HepG2 (cell line): ENCODE measurements around the gene SLC13A3. TPM values are rescaled to one million over a fixed set of nuclear protein-coding genes. Genes with fewer than 3 reads are reported as not detected.
A peak's percentile ranks its signal among the peaks of the same experiment; 100 is the strongest.

Source experiments
- AKAP8 ChIP-seq: sonication (generic); formaldehyde crosslinking; IDR thresholded peaks from 2 replicates; pipeline ENCODE4 v1.5.1; 2020; ENCODE audit warnings: mild to moderate bottlenecking, missing genetic modification reagents
- ARNT2 ChIP-seq: sonication (generic); formaldehyde crosslinking; IDR thresholded peaks from 2 replicates; pipeline ENCODE4 v1.8.0; 2022; ENCODE audit warnings: mild to moderate bottlenecking, low read depth, missing genetic modification reagents, moderate library complexity
- E2F2 ChIP-seq: sonication (generic); formaldehyde crosslinking; IDR thresholded peaks from 2 replicates; pipeline ENCODE4 v1.4.0; 2020; ENCODE audit warnings: missing genetic modification reagents, borderline replicate concordance
- KLF12 ChIP-seq: sonication (generic); formaldehyde crosslinking; IDR thresholded peaks from 2 replicates; pipeline ENCODE4 v1.4.0; 2020; ENCODE audit warnings: missing genetic modification reagents, borderline replicate concordance
- NFAT5 ChIP-seq: sonication (generic); formaldehyde crosslinking; IDR thresholded peaks from 2 replicates; pipeline ENCODE4 v1.4.0; 2020; ENCODE audit warnings: missing genetic modification reagents
- NFIB ChIP-seq: sonication (generic); formaldehyde crosslinking; IDR thresholded peaks from 2 replicates; pipeline ENCODE4 v1.9.0; 2021; ENCODE audit warnings: missing genetic modification reagents, mild to moderate bottlenecking, borderline replicate concordance
- REPIN1 ChIP-seq: sonication (generic); formaldehyde crosslinking; IDR thresholded peaks from 2 replicates; pipeline ENCODE4 v1.8.0; 2022; ENCODE audit warnings: missing genetic modification reagents, low read depth, mild to moderate bottlenecking, borderline replicate concordance
- SIX1 ChIP-seq: sonication (generic); formaldehyde crosslinking; IDR thresholded peaks from 2 replicates; pipeline ENCODE4 v1.4.0; 2020; ENCODE audit warnings: missing genetic modification reagents, borderline replicate concordance
- SMARCE1 ChIP-seq: fragments of 450-650 bp; IDR thresholded peaks from 2 replicates; pipeline ENCODE4 v1.6.1; 2017; ENCODE audit warnings: borderline replicate concordance
- SP4 ChIP-seq: sonication (generic); formaldehyde crosslinking; IDR thresholded peaks from 2 replicates; pipeline ENCODE4 v1.8.1; 2023; ENCODE audit warnings: mild to moderate bottlenecking, missing genetic modification reagents
- ZFP90 ChIP-seq: sonication (generic); formaldehyde crosslinking; IDR thresholded peaks from 2 replicates; pipeline ENCODE4 v1.8.0; 2022; ENCODE audit warnings: missing genetic modification reagents, mild to moderate bottlenecking, inconsistent platforms, borderline replicate concordance
- ZNF234 ChIP-seq: sonication (generic); formaldehyde crosslinking; conservative IDR thresholded peaks from 2 replicates; pipeline ENCODE4 v1.5.1; 2020; ENCODE audit warnings: mild to moderate bottlenecking, missing genetic modification reagents
- ZNF274 ChIP-seq: sonication (generic); formaldehyde crosslinking; IDR thresholded peaks from 2 replicates; pipeline ENCODE4 v1.5.1; 2020; ENCODE audit warnings: mild to moderate bottlenecking, missing genetic modification reagents
- ZNF331 ChIP-seq: sonication (generic); formaldehyde crosslinking; IDR thresholded peaks from 2 replicates; pipeline ENCODE4 v1.4.0; 2020; ENCODE audit warnings: missing genetic modification reagents
- ZNF383 ChIP-seq: sonication (generic); formaldehyde crosslinking; IDR thresholded peaks from 2 replicates; pipeline ENCODE4 v1.4.0; 2020; ENCODE audit warnings: missing genetic modification reagents, mild to moderate bottlenecking, borderline replicate concordance
- ZNF576 ChIP-seq: sonication (generic); formaldehyde crosslinking; IDR thresholded peaks from 2 replicates; pipeline ENCODE4 v1.4.0; 2020; ENCODE audit warnings: mild to moderate bottlenecking, missing genetic modification reagents
- ZNF577 ChIP-seq: sonication (generic); formaldehyde crosslinking; IDR thresholded peaks from 2 replicates; pipeline ENCODE4 v1.4.0; 2020; ENCODE audit warnings: mild to moderate bottlenecking, low read depth, missing genetic modification reagents, borderline replicate concordance
- ZNF766 ChIP-seq: sonication (generic); formaldehyde crosslinking; IDR thresholded peaks from 2 replicates; pipeline ENCODE4 v1.5.0; 2020; ENCODE audit warnings: missing genetic modification reagents, borderline replicate concordance
- ZNF768 ChIP-seq: sonication (generic); formaldehyde crosslinking; IDR thresholded peaks from 2 replicates; pipeline ENCODE4 v1.4.0; 2020; ENCODE audit warnings: missing genetic modification reagents
- ZNF773 ChIP-seq: sonication (generic); formaldehyde crosslinking; IDR thresholded peaks from 2 replicates; pipeline ENCODE4 v1.4.0; 2020; ENCODE audit warnings: missing genetic modification reagents, borderline replicate concordance
- ZNF784 ChIP-seq: sonication (generic); formaldehyde crosslinking; IDR thresholded peaks from 2 replicates; pipeline ENCODE4 v1.5.1; 2020; ENCODE audit warnings: missing genetic modification reagents, mild to moderate bottlenecking, borderline replicate concordance
- ZNF790 ChIP-seq: sonication (generic); formaldehyde crosslinking; IDR thresholded peaks from 2 replicates; pipeline ENCODE4 v1.8.0; 2022; ENCODE audit warnings: missing genetic modification reagents, mild to moderate bottlenecking, borderline replicate concordance
- polyA plus RNA-seq, 8 experiments: library from polyadenylated mRNA; depleted of rRNA in 3 of 8; stranded (reverse) in 7 of 8; unstranded in 1 of 8; fragments of >200 nt; fragmentation: Illumina TruSeq in 4 of 8; extraction: Trizol in 4 of 8; gene quantifications; 2 replicates each; pipeline versions ENCODE4 v1.2.1 to v1.2.3, GENCODE V29; 2011 to 2016; ENCODE audit warnings: low read depth in 4 of 8, missing spikeins in 1 of 8, mixed read lengths in 1 of 8; ENCODE audit not compliant: insufficient read depth in 1 of 8
- total RNA-seq, 5 experiments: library from RNA; depleted of rRNA; stranded (reverse); fragments of >200 nt; fragmentation: Illumina TruSeq; extraction: Trizol; gene quantifications; 2 replicates each; pipeline ENCODE4 v1.2.3, GENCODE V29; 2016; ENCODE audit warnings: low read depth in 1 of 5

The SLC13A3 gene
- total and polyA plus RNA-seq, 2 of the 13 experiments (the other 11 are each of a cell fraction or from before 2014, with no cell fraction given), result 66.5 to 76.0 TPM

GRCh38 chr20:46689082-46689753 lies 38.0 kb upstream of the SLC13A3 start, which contains the start of gene TP53RK (continued):
- TF ChIP-seq REPIN1 (peak; percentile 22), ZNF766 (CRISPR knock-in tag) (peak; percentile 99), ZNF790 (CRISPR knock-in tag) (no peak; the same call in 1 of the 2 replicates), ZNF773 (CRISPR knock-in tag) (peak; percentile 88; the same call in 1 of the 2 replicates), SMARCE1 (no peak), KLF12 (CRISPR knock-in tag) (peak; percentile 92), E2F2 (CRISPR knock-in tag) (peak; percentile 7; the same call in 1 of the 2 replicates), ZNF383 (CRISPR knock-in tag) (0 out of 2 replicates have a peak, but pooled peaks have one; percentile 5), SIX1 (CRISPR knock-in tag) (no peak), ZNF331 (CRISPR knock-in tag) (peak; percentile 62), NFIB (CRISPR knock-in tag) (no peak), ZNF576 (CRISPR knock-in tag) (no peak; the same call in 1 of the 2 replicates), ZNF577 (CRISPR knock-in tag) (no peak; the same call in 1 of the 2 replicates), ZNF234 (CRISPR knock-in tag) (peak; percentile 97; the same call in 1 of the 2 replicates), SP4 (CRISPR knock-in tag) (peak; percentile 48; the same call in 1 of the 2 replicates), ARNT2 (CRISPR knock-in tag) (peak; percentile 81; the same call in 1 of the 2 replicates), AKAP8 (CRISPR knock-in tag) (peak; percentile 77; the same call in 1 of the 2 replicates), ZFP90 (CRISPR knock-in tag) (peak; percentile 90; the same call in 1 of the 2 replicates), NFAT5 (CRISPR knock-in tag) (peak; percentile 95; the same call in 1 of the 2 replicates), ZNF784 (peak; percentile 93; the same call in 1 of the 2 replicates), ZNF768 (CRISPR knock-in tag) (peak; percentile 84), ZNF274 (CRISPR knock-in tag) (peak; percentile 96)
